K562 (cell line): Measurements from ENCODE around the gene NYAP1. TPM values are rescaled to one million over a fixed set of nuclear protein-coding genes. Genes with fewer than 3 reads are reported as not detected.

Experiments
- ATAC-seq: fragments of 200-7000 bp; cut with Tn5 transposase; 3 replicates; pipeline ENCODE4 v1.9.1; 2020; ENCODE audit warnings: moderate library complexity
- BruUV-seq: library from RNA; stranded (reverse); fragments of 400-500 nt; replicated peaks from 2 replicates; lab custom pipeline; 2021; lab: Mats Ljungman, UMichigan
- CTCF ChIA-PET: fragments of 300-600 bp; formaldehyde crosslinking; extraction: SDS; loops from one replicate; lab custom pipeline; 2021; ENCODE audit warnings: low intra/inter-chr PET ratio; lab: Yijun Ruan, JAX
- POLR2A ChIA-PET: fragments of 300-600, 350-650 bp; sonication (Branson Sonifier 250); formaldehyde crosslinking; extraction: SDS; loops from one replicate; lab custom pipeline; 2021; ENCODE audit warnings: antibody characterized with exemption, inconsistent platforms; lab: Yijun Ruan, JAX
- DNase-seq, 4 experiments: peaks; one replicate each; pipeline versions ENCODE4 v3.0.0 to v3.0.0-alpha.2; 2011 to 2018; ENCODE audit warnings: low spot score in 3 of 4, mixed read lengths in 3 of 4; ENCODE audit errors: extremely low read depth in 1 of 4
- FAIRE-seq: peaks from 2 replicates; lab custom pipeline; 2011; peaks lifted over from hg19 to GRCh38; lab: Jason Lieb, UNC
- H2AFZ ChIP-seq: 2 replicates; pipeline ENCODE4 v1.6.0; 2011; ENCODE audit warnings: low read depth, low read length, control low read depth, inconsistent platforms
- H3K27ac ChIP-seq: fragments of 200-600 bp; 3 replicates; pipeline ENCODE4 v1.8.0; 2011; ENCODE audit warnings: low read depth, mild to moderate bottlenecking, control low read depth, inconsistent platforms, low read length, moderate library complexity, mixed read lengths; ENCODE audit errors: extremely low read depth
- H3K27me3 ChIP-seq, 2 experiments: fragments of 300-600 bp in 1 of 2; 2 replicates in 1 of 2; 3 replicates in 1 of 2; pipeline versions ENCODE4 v1.6.0 to v1.8.0; 2011; ENCODE audit warnings: inconsistent platforms in 2 of 2, low read length in 2 of 2, mild to moderate bottlenecking in 1 of 2, mixed read lengths in 1 of 2, moderate library complexity in 1 of 2; ENCODE audit not compliant: control insufficient read depth in 2 of 2, insufficient read depth in 2 of 2
- H3K36me3 ChIP-seq: fragments of 300-600 bp; 3 replicates; pipeline ENCODE4 v1.8.0; 2011; ENCODE audit warnings: mild to moderate bottlenecking, low read length, inconsistent platforms; ENCODE audit not compliant: control insufficient read depth, insufficient read depth
- H3K4me1 ChIP-seq, 2 experiments: fragments of 200-600 bp in 1 of 2; replicated peaks in 1 of 2; 2 replicates in 1 of 2; 3 replicates in 1 of 2; pipeline versions ENCODE4 v1.5.1 to v1.8.0; 2011; ENCODE audit warnings: inconsistent platforms in 2 of 2, low read length in 2 of 2, mild to moderate bottlenecking in 1 of 2, mixed read lengths in 1 of 2, moderate library complexity in 1 of 2; ENCODE audit not compliant: control insufficient read depth in 2 of 2, insufficient read depth in 2 of 2
- H3K4me2 ChIP-seq: 2 replicates; pipeline ENCODE4 v1.6.1; 2011; ENCODE audit warnings: low read length, control low read depth, inconsistent platforms, mixed read lengths; ENCODE audit not compliant: insufficient read depth
- H3K4me3 ChIP-seq: fragments of 200-600 bp; sonication (generic), shearing (Covaris generic); 2 replicates; pipeline ENCODE4 v1.5.1; 2016; ENCODE audit warnings: control low read depth, inconsistent platforms
- H3K79me2 ChIP-seq: fragments of 200-600 bp; 3 replicates; pipeline ENCODE4 v1.8.0; 2011; ENCODE audit warnings: low read length, inconsistent platforms; ENCODE audit not compliant: control insufficient read depth, insufficient read depth
- H3K9ac ChIP-seq, 2 experiments: 2 replicates each; pipeline versions ENCODE4 v1.6.0 to v1.6.1; 2011; ENCODE audit warnings: low read depth in 2 of 2, low read length in 2 of 2, control low read depth in 1 of 2, inconsistent platforms in 1 of 2, mild to moderate bottlenecking in 1 of 2, mixed read lengths in 1 of 2; ENCODE audit not compliant: insufficient read depth in 1 of 2
- H3K9me1 ChIP-seq: one replicate; pipeline ENCODE4 v1.6.0; 2011; ENCODE audit warnings: inconsistent platforms, mild to moderate bottlenecking, low read length, moderate library complexity; ENCODE audit not compliant: control insufficient read depth, insufficient read depth
- H3K9me3 ChIP-seq: replicated peaks from 2 replicates; pipeline ENCODE4 v1.5.1; 2011; ENCODE audit warnings: low read depth, low read length, inconsistent platforms; ENCODE audit not compliant: control insufficient read depth, insufficient read depth
- H4K20me1 ChIP-seq: replicated peaks from 2 replicates; pipeline ENCODE4 v1.6.1; 2011; ENCODE audit warnings: low read length, inconsistent platforms, mixed read lengths; ENCODE audit not compliant: control insufficient read depth, insufficient read depth
- EGR1 ChIP-seq: fragments of 450-650 bp; conservative IDR thresholded peaks from 2 replicates; pipeline ENCODE4 v1.6.1; 2017; ENCODE audit warnings: mild to moderate bottlenecking
- GATAD2A ChIP-seq: fragments of 450-650 bp; IDR thresholded peaks from 2 replicates; pipeline ENCODE4 v1.6.1; 2017
- HDGF ChIP-seq: fragments of 450-650 bp; IDR thresholded peaks from 2 replicates; pipeline ENCODE4 v1.6.1; 2016
- JUNB ChIP-seq: fragments of 450-650 bp; formaldehyde crosslinking; conservative IDR thresholded peaks from 2 replicates; pipeline ENCODE4 v1.4.0; 2020; ENCODE audit warnings: mild to moderate bottlenecking
- PRDM10 ChIP-seq: fragments of 450-650 bp; IDR thresholded peaks from 2 replicates; pipeline ENCODE4 v1.6.1; 2018; ENCODE audit not compliant: partially characterized antibody
- RB1 ChIP-seq: fragments of 450-650 bp; IDR thresholded peaks from 2 replicates; pipeline ENCODE4 v1.6.1; 2017; ENCODE audit warnings: low read depth, mild to moderate bottlenecking
- TAF9B ChIP-seq: fragments of 450-650 bp; IDR thresholded peaks from 2 replicates; pipeline ENCODE4 v1.6.1; 2018; ENCODE audit warnings: mild to moderate bottlenecking; ENCODE audit not compliant: partially characterized antibody
- VEZF1 ChIP-seq: fragments of 200-800 bp; sonication (Bioruptor generic); IDR thresholded peaks from 2 replicates; pipeline ENCODE4 v1.6.1; 2017; ENCODE audit warnings: missing genetic modification characterization, missing compliant biosample characterization
- ZBTB2 ChIP-seq: fragments of 450-650 bp; IDR thresholded peaks from 2 replicates; pipeline ENCODE4 v1.6.1; 2016; ENCODE audit warnings: antibody characterized with exemption
- ZBTB7A ChIP-seq: IDR thresholded peaks from 2 replicates; pipeline ENCODE4 v1.6.1; 2011; ENCODE audit warnings: low read depth, mild to moderate bottlenecking, low read length, moderate library complexity, borderline replicate concordance; ENCODE audit not compliant: control insufficient read depth
- ZNF740 ChIP-seq, 3 experiments: fragments of 200-800 bp in 1 of 3; sonication (Bioruptor generic) in 1 of 3; sonication (generic) in 1 of 3; formaldehyde crosslinking in 1 of 3; IDR thresholded peaks; 2 replicates each; pipeline versions ENCODE4 v1.6.1 to v1.8.0; 2016 to 2022; ENCODE audit warnings: mild to moderate bottlenecking in 2 of 3, missing compliant biosample characterization in 2 of 3, missing genetic modification characterization in 2 of 3, missing genetic modification reagents in 1 of 3
- ZNF76 ChIP-seq: fragments of 250-450 bp; sonication (Bioruptor Pico); IDR thresholded peaks from 2 replicates; pipeline ENCODE4 v1.4.0; 2020; ENCODE audit warnings: mild to moderate bottlenecking, moderate library complexity, borderline replicate concordance
- WGBS: fragments of 100-300 bp; shearing (Covaris generic); methylation state at CpG from one replicate; pipeline ENCODE4 v1.1.6; 2016; ENCODE audit warnings: low coverage, mixed read lengths; ENCODE audit not compliant: insufficient coverage; ENCODE audit errors: missing lambda C conversion rate; 5-methylcytosine and 5-hydroxymethylcytosine counted together
- in situ Hi-C: fragments of 300-500 bp; cut with MboI; formaldehyde crosslinking; loops from 4 replicates; pipeline ENCODE4 v1.15.0; 2018; ENCODE audit warnings: inconsistent platforms, mixed read lengths
- intact Hi-C: fragments of 100-400 bp; cut with micrococcal nuclease; formaldehyde crosslinking; loops from 2 replicates; pipeline ENCODE4 v1.14.2; 2022
- polyA plus RNA-seq, 8 experiments: library from polyadenylated mRNA; depleted of rRNA in 4 of 8; stranded (reverse) in 5 of 8; unstranded in 3 of 8; fragments of >200 nt; fragmentation: Nextera tagmentation in 2 of 8; fragmentation: Illumina TruSeq in 1 of 8; extraction: Ambion mirVana in 2 of 8; extraction: Trizol in 1 of 8; gene quantifications; 2 replicates each; pipeline versions ENCODE4 v1.2.1 to v1.2.3, GENCODE V29; 2011 to 2014; ENCODE audit warnings: inconsistent platforms in 1 of 8, missing spikeins in 1 of 8
- total RNA-seq, 7 experiments: library from RNA; depleted of rRNA in 6 of 7; stranded (reverse); fragments of >200 nt in 6 of 7; fragmentation: Illumina TruSeq in 2 of 7; extraction: Trizol in 2 of 7; gene quantifications; 2 replicates each; pipeline versions ENCODE4 v1.2.1 to v1.2.3, GENCODE V29; 2011 to 2021; ENCODE audit warnings: low replicate concordance in 1 of 7

NYAP1 gene
- total and polyA plus RNA-seq, 9 of the 15 experiments (the other 6 are each of a cell fraction or from before 2014, with no cell fraction given): 0.11 to 0.88 (median 0.22) TPM; not detected in 2

GRCh38 chr7:100475549-100475948 is 8.2 kb upstream of the NYAP1 start:
- FAIRE-seq: peak; percentile 37
- ChIA-PET POLR2A (interaction anchor here (0.8 to 1.8 kb wide), 7 partner anchors 10 to 110 kb away, joined by 3 to 4 read pairs (median 3); partner anchors contain the start of gene AGFG2), CTCF (no interaction called here)
- Histone ChIP-seq H3K4me1 (peaks cover 44 to 77% of the 10 kb centered on the region in 2 experiments), H3K9me1 (peaks cover 6% of the 10 kb centered on the region), H3K4me2 (peak overlapping the region; percentile 86), H3K79me2 (peaks cover 58% of the 10 kb centered on the region), H3K27me3 (no peaks in the 10 kb centered on the region), H3K27ac (peak overlapping the region; percentile 55), H3K9me3 (no peaks in the 10 kb centered on the region), H2AFZ (no peak overlapping the region), H4K20me1 (peaks cover 19% of the 10 kb centered on the region), H3K9ac (peak overlapping the region; percentile 59 to 94), H3K36me3 (peaks cover 58% of the 10 kb centered on the region), H3K4me3 (peak overlapping the region; percentile 86)
- in situ Hi-C loops (no loop called here), intact Hi-C loops (no loop called here)
- 11% methylated on average over 9 of the region's 9 CpGs for WGBS
- DNase-seq: peak; percentile 78 to 92 (median 82)
- no TSS peak for BruUV-seq
- peak; percentile 22 for ATAC-seq
- TF ChIP-seq VEZF1: peak; percentile 66; the same call in 1 of the 2 replicates
- peak; percentile 75 for TF ChIP-seq EGR1
- 0 out of 2 replicates have a peak, but pooled peaks have one; percentile 26 for TF ChIP-seq RB1
- peak; percentile 26 for TF ChIP-seq PRDM10
- TF ChIP-seq HDGF: 0 out of 2 replicates have a peak, but pooled peaks have one; percentile 45
- no peak for TF ChIP-seq JUNB (CRISPR knock-in tag)
- no peak for TF ChIP-seq TAF9B
- TF ChIP-seq GATAD2A: 0 out of 2 replicates have a peak, but pooled peaks have one; percentile 41
- TF ChIP-seq ZNF740 (CRISPR knock-in tag; IDR thresholded peaks at IDR 0.05): peak; percentile 72; the same call in 1 of the 2 replicates
- no peak for TF ChIP-seq ZNF740 (tag; IDR thresholded peaks at IDR 0.05)
- no peak for TF ChIP-seq ZNF76 (CRISPR knock-in tag)
- no peak for TF ChIP-seq ZBTB2
- TF ChIP-seq ZBTB7A: peak; percentile 85; the same call in 1 of the 2 replicates
